Fibroblast of skin of left quadriceps (primary cell): Measurements from ENCODE around the gene IFNA21.
"Not testable (repeated sequence)": the region's sequence is repeated elsewhere in the genome, so short reads cannot be mapped to it uniquely, and the experiment has no call there.

ENCODE experiments used
- DNase-seq, 2 experiments: peaks; one replicate each; pipeline ENCODE4 v3.0.0-alpha.2; 2013; ENCODE audit warnings: low read depth in 2 of 2

IFNA21 gene

DNA sequence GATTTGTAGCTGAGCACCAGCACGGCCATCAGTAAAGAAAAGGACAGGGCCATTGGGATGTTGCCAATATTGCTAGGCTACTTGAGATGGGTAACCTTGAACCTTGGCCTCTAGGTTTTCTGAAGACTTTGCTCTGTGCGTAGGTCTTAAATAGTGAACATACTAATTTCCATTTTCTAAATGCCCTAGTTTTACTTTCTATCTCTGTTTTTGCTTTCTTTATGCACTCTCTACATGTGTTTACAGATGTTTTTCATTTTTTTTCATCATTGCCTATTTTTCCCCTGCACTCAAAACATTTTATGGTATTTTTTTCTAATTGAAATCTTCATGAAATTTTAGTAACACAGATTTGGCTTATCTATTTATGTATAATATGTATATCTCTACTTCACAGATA, at the start of gene IFNA21:
IFNA21 (minus strand) TSS at position 101 of the 400 bp plus-strand sequence; CDS start at position 53, 48 bp downstream.
- DNase-seq, result not testable (repeated sequence)

DNA sequence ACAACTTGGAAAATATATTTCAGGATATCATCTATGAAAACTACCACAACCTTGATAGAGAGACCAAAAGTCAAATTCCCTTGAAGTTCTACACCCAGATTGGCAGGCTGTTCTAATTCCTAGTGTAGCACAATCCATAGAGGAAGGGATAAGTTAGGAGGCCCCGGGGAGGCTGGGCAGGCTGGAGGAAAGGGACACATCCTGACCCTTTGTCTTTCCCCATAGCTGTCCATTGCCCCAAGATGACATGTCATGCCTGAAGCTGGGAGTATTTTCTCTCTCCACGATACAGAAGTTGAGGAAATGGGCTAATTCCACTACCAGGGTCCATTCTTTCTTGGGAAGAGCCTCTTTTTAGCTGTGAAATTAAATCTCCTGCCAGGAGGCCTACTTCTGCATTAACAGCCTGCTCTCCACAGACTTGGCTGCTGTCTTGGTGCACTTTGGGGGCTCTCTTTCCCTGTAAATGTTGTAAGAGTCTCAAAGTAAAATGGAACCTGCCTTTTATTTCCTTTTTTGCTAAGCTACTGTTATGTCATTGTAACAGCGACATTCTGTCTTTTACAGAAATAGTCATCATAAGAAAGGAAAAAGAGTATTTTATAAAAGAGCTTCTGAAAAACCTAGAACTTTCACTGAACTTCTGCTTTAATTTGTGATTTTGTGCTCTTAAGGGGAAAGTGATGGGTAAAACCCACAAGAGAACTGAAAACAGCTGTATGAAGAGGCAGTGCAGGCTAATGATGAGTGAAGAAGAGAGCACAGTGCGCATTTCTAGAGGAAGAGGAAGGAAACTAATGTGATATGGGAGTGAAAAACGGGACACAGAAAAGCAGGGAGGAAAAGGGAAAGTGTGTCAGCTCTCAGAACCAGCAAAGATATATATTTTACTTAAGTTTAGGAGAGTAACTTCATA, 47.2 kb upstream of the IFNA21 start:
- not testable (repeated sequence) for DNase-seq

DNA sequence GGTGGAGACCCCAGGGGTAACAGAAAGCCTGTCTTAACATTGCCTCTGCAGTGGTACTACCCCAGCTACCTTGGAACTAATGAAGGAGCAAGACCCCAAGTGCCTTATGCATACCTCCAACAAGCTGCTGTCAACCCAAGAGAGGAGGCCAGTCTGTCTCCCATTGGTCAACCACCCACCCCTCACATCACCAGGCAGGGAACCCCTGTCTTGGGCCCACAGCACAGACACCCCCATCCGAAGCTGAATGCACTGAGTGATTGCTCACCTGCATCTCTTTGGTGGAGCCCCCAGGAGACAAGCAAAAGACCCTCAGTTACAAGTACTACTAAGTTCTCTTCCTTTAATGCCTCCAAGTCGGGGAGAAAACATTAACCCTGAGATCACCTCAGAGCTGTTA, 45.7 kb upstream of the IFNA21 start:
- DNase-seq, result not testable (repeated sequence)

DNA sequence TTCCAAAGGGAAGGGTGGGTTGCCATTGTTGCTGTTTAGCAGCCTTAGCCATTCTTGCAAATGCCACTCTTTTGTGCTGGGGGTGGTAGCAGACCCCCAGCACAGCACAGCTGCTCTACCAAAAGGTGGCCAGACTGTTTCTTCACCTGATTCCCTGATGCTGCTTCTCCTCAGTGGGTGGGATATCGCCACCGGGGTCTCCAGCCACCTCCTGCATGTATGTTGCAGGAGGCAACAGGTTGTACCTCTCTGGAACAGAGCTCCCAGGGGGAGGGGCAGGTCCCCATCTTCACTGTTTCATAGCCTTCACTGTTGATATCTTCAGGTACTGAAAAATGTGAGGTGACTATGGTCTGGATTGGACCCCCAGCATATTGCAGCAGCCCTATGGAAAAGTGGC, 44.3 kb upstream of the IFNA21 start:
- not testable (repeated sequence) for DNase-seq

DNA sequence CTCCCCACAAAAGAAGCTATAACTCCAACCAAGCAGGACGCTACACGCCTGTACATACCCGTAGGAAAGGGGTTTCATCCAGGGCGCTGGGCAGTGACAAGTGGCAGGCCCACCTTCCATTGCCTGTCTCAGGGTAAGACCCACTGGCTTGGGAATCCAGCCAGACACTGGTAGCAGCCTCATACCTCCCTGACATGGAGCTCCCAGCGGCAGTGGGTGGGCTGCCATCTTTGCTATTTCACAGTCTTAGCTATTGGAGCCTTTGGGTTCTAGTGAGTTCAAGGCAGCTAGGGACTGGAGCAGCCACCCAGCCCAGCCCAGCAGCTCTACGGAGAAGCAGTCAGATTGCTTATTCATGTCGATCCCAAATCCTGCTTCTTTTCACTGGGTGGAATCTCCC, 43.9 kb upstream of the IFNA21 start:
- no peak for DNase-seq

DNA sequence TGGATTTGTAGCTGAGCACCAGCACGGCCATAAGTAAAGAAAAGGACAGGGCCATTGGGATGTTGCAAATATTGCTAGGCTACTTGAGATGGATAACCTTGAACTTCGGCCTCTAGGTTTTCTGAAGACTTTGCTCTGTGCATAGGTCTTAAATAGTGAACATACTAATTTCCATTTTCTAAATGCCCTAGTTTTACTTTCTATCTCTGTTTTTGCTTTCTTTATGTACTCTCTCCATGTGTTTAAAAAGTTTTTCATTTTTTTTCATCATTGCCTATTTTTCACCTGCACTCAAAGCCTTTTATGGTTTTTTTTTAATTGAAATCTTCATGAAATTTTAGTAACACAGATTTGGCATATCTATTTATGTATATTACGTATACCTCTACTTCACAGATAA, 40.6 kb upstream of the IFNA21 start, which contains the start of gene IFNA10:
IFNA10 (minus strand) TSS at position 101 of the 400 bp plus-strand sequence; CDS start at position 55, 46 bp downstream.
- not testable (repeated sequence) for DNase-seq

DNA sequence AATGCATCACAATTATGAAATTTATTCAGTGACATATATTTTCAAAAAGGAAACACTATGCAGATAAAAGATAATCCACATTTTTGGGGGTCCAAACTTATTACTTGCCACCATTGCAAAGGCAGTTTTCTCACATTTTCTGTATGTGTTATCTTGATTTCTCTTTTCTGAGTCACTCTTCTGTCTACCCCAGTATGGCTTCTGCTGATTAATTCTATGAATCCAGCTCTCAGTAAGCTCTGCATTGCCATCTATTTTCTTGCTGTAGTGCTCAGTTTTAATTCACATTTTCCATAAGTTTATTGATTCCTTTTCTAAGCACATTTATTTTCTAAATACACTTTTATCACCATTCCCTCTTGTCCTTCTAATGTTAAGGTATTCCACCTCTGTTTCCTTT, 38.7 kb upstream of the IFNA21 start:
- DNase-seq, result no peak

DNA sequence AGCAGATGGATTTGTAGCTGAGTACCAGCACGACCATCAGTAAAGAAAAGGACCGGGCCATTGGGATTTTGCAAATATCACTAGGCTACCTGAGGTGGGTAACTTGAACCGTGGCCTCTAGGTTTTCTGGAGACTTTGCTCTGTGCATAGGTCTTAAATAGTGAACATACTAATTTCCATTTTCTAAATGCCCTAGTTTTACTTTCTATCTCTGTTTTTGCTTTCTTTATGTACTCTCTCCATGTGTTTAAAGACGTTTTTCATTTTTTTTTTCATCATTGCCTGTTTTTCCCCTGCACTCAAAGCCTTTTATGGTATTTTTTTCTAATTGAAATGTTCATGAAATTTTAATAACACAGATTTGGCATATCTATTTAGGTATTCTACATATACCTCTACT, 35.6 kb upstream of the IFNA21 start, which contains the start of gene IFNA7:
IFNA7 (minus strand) TSS at position 101 of the 400 bp plus-strand sequence; CDS start at position 61, 40 bp downstream.
- not testable (repeated sequence) for DNase-seq

DNA sequence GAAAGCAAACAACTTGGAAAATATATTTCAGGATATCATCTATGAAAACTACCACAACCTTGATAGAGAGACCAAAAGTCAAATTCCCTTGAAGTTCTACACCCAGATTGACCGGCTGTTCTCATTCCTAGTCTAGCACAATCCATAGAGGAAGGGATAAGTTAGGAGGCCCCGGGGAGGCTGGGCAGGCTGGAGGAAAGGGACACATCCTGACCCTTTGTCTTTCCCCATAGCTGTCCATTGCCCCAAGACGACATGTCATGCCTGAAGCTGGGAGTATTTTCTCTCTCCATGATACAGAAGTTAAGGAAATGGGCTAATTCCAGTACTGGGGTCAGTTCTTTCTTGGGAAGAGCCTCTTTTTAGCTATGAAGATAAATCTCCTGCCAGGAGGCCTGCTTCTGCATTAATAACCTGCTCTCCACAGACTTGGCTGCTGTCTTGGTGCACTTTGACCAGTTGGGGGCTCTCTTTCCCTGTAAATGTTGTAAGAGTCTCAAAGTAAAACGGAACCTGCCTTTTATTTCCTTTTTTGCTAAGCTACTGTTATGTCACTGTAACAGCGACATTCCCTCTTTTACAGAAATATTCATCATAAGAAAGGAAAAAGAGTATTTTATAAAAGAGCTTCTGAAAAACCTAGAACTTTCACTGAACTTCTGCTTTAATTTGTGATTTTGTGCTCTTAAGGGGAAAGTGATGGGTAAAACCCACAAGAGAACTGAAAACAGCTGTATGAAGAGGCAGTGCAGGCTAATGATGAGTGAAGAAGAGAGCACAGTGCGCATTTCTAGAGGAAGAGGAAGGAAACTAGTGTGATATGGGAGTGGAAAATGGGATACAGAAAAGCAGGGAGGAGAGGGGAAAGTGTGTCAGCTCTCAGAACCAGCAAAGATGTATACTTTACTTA, 28.7 kb upstream of the IFNA21 start:
- not testable (repeated sequence) for DNase-seq

DNA sequence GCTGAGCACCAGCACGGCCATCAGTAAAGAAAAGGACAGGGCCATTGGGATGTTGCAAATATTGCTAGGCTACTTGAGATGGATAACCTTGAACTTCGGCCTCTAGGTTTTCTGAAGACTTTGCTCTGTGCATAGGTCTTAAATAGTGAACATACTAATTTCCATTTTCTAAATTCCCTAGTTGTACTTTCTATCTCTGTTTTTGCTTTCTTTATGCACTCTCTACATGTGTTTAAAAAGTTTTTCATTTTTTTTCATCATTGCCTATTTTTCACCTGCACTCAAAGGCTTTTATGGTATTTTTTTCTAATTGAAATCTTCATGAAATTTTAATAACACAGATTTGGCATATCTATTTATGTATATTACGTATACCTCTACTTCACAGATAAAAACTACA, 21.0 kb upstream of the IFNA21 start, which contains the start of gene IFNA4:
IFNA4 (minus strand) TSS at position 101 of the 400 bp plus-strand sequence; CDS start at position 45, 56 bp downstream.
- not testable (repeated sequence) for DNase-seq

DNA sequence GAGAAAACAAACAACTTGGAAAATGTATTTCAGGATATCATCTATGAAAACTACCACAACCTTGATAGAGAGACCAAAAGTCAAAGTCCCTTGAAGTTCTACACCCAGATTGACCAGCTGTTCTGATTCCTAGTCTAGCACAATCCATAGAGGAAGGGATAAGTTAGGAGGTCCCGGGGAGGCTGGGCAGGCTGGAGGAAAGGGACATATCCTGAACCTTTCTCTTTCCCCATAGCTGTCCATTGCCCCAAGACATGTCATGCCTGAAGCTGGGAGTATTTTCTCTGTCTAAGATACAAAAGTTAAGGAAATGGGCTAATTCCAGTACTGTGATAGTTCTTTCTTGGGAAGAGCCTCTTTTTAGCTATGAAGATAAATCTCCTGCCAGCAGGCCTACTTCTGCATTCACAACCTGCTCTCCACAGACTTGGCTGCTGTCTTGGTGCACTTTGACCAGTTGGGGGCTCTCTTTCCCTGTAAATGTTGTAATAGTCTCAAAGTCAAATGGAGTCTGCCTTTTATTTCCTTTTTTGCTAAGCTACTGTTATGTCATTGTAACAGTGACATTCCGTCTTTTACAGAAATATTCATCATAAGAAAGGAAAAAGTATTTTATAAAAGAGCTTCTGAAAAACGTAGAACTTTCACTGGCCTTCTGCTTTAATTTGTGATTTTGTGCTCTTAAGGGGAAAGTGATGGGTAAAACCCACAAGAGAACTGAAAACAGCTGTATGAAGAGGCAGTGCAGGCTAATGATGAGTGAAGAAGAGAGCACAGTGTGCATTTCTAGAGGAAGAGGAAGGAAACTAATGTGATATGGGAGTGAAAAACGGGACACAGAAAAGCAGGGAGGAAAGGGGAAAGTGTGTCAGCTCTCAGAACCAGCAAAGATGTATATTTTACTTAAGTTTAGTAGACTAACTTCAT, 16.6 kb upstream of the IFNA21 start:
- DNase-seq, result not testable (repeated sequence)

DNA sequence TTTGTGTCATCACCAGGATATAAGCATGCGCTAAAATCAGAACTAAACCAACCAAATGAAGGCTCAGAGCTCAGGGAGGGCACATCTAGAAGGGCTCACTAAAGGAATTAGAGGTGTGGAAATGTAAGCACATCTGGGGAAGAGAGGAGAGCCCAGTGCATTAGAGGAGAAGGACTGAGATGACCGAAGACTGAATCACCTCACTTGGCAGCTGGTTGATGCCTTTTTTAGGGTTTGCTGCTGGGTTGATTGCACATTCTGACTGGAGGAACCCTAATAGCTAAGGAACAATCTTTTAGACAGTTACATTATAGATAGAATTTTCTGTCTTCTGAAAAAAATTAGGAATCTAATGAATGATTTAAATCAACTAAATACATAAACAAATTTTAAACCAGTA, 8.2 kb upstream of the IFNA21 start:
- no peak for DNase-seq

DNA sequence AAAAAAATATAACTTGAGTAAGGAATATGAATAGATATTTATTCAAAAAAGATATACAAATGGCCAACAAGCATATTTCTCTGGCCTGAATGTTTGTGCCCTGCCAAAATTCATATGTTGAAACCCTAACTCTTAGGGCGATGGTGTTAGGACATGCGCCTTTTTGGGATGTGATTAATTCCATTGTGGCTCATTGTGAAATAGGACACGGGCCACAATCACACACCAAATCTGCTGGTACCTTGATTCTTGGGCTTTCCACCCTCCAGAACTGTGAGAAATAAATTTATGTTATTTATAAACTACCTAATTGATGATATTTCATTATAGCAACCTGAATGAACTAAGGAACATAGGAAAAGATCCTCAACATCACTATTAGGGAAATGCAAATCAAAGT, 5.7 kb upstream of the IFNA21 start:
- DNase-seq, result no peak

DNA sequence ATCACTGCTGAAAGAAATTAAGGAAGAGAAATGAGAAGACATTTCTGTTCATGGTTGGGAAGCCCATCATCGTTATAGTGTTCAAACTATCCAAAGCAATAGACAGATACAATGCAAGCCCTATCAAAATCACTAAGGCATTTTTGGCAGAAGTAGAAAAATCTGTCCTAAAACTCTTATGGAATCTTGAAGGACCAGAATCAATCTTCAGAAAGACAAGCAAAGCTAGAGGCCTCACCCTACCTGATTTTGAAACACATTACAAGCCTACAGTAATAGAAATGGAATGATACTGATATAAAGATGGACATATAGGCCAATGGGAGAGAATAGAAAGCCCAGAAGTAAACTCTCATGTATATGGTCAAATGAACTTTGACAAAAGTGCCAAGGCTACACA, 4.9 kb upstream of the IFNA21 start:
- DNase-seq, result no peak

DNA sequence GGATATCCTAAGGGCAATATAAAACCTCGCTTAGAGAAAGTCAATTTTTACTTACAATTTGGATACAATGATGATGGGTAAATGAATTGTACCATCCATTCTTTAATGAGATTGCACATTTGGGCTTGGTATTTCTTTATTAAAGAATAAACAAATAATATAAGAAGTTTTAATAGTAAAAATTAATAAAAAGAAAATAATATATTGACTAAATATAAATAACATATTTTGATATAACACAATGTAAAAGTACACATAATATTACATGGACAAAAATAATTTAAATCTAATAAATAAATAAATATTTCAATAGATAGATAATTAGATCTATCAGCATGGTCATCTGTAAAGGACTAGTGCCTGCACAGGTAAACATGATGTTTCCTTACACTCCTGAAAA, 944 bp downstream of the IFNA21 start:
- no peak for DNase-seq

DNA sequence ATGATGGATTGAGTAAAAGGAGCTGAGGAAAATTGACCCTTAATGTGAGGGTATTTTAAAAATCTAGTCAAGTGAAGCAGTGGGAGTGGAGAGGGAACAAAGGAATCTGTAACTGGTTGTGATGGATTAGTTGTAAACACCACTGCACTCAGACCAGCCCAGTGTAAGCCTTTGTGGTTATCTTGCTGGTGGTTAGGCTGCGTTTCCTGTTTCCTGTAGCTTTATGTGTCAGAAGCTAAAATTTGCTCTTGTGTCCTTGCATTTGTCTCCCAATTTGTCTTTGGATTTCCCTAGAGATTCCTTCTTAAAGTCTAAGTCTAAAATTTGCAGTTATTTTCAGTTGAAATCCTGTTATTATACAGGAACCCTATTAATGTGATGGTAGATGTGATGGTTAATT, 6.3 kb downstream of the IFNA21 start:
- DNase-seq, result no peak

DNA sequence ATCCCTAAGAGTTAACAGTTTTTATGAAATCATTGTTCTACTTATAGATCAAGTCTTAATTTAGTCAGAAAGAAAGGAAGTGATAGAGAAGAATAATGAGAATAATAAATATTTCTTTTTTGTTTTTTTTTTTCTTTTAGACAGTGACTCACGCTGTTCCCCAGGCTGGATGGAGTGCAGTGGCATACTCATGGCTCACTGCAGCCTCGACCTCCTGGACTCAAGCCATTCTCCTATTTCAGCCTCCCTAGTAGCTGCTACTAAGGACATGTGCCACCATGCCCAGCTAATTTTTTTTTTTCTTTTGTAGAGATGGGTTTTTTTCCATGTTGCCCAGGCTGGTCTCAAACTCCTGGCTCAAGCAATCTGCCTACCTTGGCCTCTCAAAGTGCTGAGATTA, 11.0 kb downstream of the IFNA21 start:
- no peak for DNase-seq

DNA sequence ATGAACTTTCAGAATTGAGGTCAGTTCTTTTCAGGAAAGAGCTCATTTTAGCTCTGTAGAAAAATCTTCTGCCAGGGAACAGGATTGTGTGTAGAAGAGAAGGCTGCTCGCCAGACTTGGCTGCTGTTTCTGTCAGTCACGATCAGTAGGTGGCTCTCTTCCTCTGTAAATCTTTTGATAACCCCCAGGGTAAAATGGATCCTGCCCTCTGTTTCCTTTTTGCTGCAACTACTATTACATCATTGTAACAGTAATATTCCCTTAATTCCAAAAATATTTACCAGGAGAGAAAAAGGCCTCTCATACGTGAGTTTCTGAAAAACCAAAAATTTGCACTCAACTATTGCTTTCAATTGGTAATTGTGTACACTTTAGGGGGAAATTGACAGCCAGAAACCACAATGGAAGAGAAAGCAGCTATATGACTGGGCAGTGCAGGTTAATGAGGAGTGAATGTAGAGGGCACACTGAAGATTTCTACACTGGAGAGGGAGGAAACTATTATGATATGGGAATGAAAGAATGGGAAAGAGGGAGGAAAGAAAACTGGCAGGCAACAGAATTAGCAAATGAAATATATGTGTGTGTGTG, 12.3 kb downstream of the IFNA21 start:
- no peak for DNase-seq

DNA sequence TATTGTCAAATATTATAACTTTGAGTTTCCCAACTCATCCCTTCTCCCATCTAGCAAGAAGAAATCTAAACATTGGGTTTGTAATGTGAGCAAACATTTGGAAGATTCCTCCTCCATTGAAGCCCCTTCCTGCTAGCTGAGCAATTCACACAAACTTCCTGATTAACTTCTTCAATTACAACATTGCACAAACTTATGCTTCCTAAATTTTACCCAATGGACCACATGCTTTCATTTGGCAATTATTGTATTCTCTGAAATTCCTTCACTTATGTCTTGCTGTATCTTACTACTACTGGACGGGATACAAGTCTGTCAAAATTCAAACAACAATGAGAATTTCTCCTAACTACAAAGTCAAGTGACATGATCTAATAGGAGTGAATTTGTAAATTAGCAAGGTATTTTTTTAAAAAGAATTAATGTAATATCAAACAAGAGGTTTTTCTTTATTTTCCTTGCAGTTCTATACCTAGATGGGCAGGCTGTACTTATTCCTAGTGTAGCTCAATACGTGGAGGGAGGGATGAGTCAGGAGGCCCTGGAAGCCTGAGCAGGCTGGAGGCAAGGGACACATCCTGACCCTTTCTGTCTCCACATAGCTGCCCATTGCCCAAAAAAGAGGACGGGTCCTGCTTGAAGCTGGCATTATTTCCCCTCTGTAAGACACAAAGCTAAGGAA, 13.0 kb downstream of the IFNA21 start:
- DNase-seq, result no peak

DNA sequence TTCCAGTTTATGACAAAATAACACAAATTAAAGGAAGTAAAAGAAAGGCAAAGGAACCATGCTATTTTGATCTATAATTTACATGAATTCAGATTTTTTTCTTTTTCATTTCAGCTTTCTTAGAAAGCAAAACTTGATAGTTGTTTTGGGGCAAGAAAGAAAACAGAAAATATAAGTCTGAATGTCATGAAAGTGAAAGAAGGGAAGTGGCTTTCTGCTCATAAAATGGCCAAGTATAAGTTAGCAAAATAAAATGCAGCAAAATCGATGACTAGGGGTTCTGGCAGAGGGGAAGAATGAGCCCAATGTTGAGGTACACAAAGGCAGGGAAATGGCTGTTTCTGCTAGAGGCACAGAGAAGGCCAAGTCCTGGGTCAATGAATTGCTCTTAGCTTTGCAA, 21.9 kb downstream of the IFNA21 start:
- no peak for DNase-seq
